GM15510 (cell line): ENCODE data around the gene NPR3.

Experiments
- POLR2A ChIP-seq: IDR thresholded peaks from 3 replicates; pipeline ENCODE4 v1.6.1; 2011; ENCODE audit warnings: borderline replicate concordance; ENCODE audit not compliant: insufficient read length; ENCODE audit errors: extremely low read depth

NPR3 gene

GRCh38 chr5:32724526-32724925, 13.4 kb downstream of the NPR3 start:
- no peak for TF ChIP-seq POLR2A

GRCh38 chr5:32726086-32726557, 15.0 kb downstream of the NPR3 start:
- no peak for TF ChIP-seq POLR2A

- no peak for TF ChIP-seq POLR2A
Observed at GRCh38 chr5:32729651-32730050, 18.5 kb downstream of the NPR3 start.

GRCh38 chr5:32733590-32734340, 22.6 kb downstream of the NPR3 start:
- TF ChIP-seq POLR2A: no peak

DNA sequence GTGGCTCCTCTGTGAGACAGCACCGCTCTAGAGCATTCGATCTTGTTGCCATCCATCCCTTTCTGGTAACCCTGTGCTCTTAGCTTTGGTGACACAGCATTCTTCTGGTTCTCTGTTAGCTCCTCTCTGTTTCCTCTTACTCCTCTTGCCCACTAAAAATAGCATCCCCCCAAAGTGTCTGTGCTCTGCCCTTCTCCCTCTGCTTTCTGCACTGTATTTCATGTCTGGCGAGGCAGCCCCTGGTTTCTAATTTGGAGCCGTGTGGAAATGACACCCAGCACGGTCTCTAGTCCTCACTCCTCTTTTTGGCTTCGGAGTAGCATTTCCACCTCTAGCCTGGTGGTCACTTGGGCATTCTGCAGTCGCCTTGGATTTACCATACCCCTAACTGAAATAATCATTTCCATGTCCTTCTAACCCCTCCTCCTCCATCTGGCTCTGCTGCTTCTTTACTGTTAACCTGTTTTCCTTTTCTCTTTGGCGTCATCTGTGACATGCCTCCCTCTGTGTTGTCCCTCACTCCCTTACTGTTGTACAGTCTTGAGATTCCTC, 23.8 kb downstream of the NPR3 start:
- TF ChIP-seq POLR2A: no peak

- TF ChIP-seq POLR2A: no peak
Observed at GRCh38 chr5:32735512-32735911, 24.4 kb downstream of the NPR3 start.

DNA sequence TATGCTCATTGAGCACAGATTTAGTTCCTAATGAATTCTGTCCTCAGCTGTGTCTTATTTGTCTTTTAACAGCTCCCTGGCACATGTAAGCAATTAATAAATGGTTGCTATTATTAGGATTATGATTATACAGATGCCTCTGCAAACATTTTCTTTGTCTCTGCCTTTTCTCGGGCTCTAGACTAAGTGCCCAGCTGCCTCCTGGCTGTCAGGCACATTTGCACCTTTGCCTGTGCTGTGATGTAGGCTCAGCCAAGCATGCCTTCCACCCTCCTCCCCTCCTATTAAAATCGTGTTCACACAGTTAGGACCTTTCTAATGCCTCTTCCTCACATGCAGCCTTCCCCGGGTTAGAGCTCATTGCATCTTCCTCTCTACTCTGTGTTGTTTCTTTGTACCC, 25.7 kb downstream of the NPR3 start:
- no peak for TF ChIP-seq POLR2A

- TF ChIP-seq POLR2A: no peak
Observed at GRCh38 chr5:32740651-32741050, 29.5 kb downstream of the NPR3 start.

GRCh38 chr5:32745317-32745716, 34.2 kb downstream of the NPR3 start:
- TF ChIP-seq POLR2A: no peak

GRCh38 chr5:32752411-32752810, 41.3 kb downstream of the NPR3 start:
- TF ChIP-seq POLR2A: no peak

- no peak for TF ChIP-seq POLR2A
Observed at GRCh38 chr5:32753051-32753450, 41.9 kb downstream of the NPR3 start.

DNA sequence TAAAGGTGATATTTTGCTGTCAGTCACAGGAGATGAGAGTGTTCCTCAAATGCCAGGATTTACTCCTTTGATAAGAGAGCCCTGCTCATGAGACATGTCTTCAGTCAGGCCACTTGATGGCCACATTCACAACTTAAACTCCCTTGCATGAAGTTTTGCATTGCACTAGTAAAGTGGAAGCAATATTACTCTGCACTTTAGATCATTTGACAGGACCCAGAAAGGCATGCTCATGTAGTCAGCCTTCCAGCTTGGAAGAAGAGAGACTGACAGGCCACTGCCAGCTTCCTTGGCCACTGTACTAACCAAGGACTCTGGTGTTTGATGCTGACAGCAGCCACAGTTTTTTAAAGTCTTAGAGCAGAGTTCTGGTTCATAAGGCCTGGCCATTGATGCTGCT, 42.6 kb downstream of the NPR3 start:
- TF ChIP-seq POLR2A: no peak

GRCh38 chr5:32754284-32754683, 43.2 kb downstream of the NPR3 start:
- no peak for TF ChIP-seq POLR2A

- no peak for TF ChIP-seq POLR2A
Observed at GRCh38 chr5:32760091-32760509, 49.0 kb downstream of the NPR3 start.

DNA sequence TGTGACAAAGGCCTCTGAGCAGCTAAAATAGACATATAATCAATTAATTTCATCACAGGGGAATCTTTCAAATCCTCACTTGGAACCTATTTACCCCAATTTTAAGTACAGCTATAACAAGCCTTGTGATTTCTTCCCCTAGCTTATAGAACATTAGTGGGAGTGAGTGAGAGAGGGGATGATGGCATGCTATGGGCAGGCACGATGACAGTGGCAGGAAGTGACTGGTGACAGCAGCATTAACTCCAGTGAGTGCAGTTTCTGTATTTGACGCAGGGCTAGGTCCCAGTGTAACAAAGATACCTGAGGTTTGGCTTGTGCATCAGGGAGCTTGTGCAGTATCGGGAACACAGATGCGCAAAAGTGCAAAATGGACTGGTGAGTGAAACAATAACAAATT, 54.1 kb downstream of the NPR3 start:
- TF ChIP-seq POLR2A: no peak

- no peak for TF ChIP-seq POLR2A
Observed at GRCh38 chr5:32767948-32768467, 56.9 kb downstream of the NPR3 start.

DNA sequence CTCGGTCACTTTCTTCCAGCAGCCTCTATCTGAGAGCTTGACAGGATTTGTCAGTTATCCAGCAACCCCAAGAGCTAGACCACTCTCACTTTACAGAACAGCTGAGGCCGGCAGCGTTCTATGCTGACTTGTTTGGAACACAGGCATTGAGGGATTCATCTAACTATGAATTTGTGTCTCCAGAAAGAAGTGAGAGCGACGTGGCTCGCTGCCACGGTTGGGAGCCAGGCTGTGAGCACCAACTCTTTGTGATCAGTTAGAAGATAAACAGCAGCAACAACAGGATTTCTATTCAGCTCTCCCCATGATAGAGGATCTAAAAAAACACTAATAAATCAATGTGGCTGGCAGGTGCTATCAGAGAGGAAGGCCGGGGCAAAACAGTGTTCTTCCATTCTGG, 58.6 kb downstream of the NPR3 start:
- no peak for TF ChIP-seq POLR2A

DNA sequence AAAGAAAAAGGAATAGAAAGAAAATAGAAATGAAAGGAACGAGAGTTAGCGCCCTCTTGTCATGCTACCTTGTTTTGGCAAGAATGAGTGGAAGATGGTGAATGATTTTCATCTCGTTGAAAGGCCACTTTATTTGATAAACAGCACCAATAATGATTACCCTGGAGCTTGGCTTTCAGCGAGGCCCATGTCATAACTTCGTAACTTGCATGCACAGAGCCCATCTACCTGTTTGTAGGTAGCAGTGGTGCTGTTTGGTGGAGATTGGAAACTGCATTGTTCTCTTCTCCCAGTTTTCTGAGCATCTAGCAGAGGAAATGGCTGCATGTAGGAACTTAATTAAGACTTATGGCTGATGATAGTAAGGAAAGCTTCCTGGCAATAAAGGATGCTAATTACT, 59.3 kb downstream of the NPR3 start:
- no peak for TF ChIP-seq POLR2A
